Astrocyte of the hippocampus (primary cell): Measurements from ENCODE around the gene TRIM68.
A peak's percentile ranks its signal among the peaks of the same experiment; 100 is the strongest.

Experiments used
- DNase-seq: peaks from one replicate; pipeline ENCODE4 v3.0.0; 2011; ENCODE audit warnings: low read depth, low spot score

The TRIM68 gene

GRCh38 chr11:4607781-4608666 lies at the start of gene TRIM68:
Gene TRIM68 (minus strand): TSS chr11:4608231. CDS start chr11:4605504, 2,727 bp downstream.
- DNase-seq, result peak; percentile 98

GRCh38 chr11:4654635-4655369 lies 46.8 kb upstream of the TRIM68 start:
- DNase-seq, result no peak

DNA sequence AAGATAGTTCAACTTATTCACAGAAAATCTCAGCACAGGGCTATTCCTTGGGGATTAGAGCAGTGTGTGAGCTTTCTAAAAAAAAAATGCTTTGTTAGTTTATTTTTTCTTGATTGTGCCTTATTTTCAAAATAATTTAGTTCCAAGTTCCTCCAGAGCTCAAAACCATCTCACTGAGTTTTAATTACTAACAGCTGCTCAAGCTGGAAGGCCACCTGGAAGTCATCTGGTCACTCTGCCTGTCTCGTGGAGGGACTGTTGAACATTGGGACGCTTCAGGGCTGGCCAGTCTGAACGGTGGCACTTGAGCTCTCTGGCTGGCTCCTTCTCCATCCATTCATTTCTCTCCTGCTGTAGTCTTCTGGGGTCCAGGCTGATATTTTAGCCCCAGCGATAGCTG lies 39.7 kb upstream of the TRIM68 start:
- DNase-seq, result no peak

- DNase-seq, result no peak
These were observed 37.9 kb upstream of the TRIM68 start for GRCh38 chr11:4645974-4646373.

GRCh38 chr11:4644233-4644632 lies 36.2 kb upstream of the TRIM68 start:
- DNase-seq, result no peak

DNA sequence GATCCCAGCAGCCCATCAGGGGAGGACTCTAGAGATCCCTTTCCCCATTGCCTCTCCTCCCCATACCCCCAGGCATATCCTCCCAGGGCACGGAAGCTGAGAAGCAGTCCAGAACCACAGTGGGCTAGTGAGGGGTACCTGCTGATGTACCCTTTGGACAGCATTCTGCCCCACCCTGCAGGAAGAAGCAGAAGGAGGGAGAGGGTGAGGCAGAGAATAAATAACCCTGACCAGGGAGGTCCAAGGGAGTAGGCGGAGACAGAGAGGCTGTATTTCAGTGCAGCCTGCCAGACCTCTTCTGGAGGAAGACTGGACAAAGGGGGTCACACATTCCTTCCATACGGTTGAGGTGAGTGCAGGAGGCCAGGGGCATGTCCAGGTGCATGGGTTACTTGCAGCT lies 35.7 kb upstream of the TRIM68 start, which contains the start of gene OR51E1:
TSS of gene OR51E1 (plus strand) at position 301 of the 400 bp plus-strand sequence. CDS start 8,545 bp downstream, outside the sequence.
- no peak for DNase-seq

- no peak for DNase-seq
These were observed 35.0 kb upstream of the TRIM68 start for GRCh38 chr11:4643076-4643475.

DNA sequence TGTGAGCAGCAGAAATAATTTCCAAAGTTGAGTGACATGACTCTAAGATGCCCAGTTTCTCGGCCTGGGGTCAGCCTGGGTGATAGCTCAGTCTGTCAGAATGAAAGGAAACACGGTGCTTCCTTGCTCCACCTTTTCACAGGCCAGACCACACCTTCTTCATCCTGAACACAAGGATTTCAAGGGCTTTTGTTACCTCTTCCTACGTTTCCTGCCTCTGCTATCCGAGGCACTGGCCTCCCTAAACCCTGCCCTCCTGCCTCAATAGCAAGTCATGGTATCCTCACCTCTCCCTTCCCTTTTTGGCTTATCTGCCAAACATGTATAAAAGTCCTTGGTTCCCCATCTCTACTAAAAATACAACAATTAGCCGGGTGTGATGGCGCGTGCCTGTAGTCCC lies 34.0 kb upstream of the TRIM68 start:
- DNase-seq, result no peak

GRCh38 chr11:4641501-4641900 lies 33.5 kb upstream of the TRIM68 start:
- DNase-seq, result no peak

- no peak for DNase-seq
These were observed 31.9 kb upstream of the TRIM68 start for GRCh38 chr11:4639931-4640330.

DNA sequence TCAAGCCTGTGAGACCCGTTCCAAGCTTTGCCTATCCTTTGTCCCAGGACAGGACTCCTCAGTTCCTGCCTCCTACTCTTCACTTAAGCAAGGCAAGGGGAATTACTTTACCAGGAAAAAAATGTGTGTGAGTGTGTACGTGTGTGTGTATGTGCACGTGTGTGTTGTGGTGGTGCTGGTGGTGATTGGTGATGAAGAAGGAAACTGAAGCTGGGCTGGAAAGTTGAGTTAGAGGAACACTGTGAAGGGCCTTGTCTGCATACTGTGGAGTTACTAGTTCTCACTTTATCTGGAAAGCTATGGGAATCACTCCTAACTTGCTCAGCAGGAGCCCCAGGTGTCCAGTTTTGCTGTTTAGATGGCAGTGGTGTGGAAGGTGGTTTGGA lies 29.6 kb upstream of the TRIM68 start:
- DNase-seq, result no peak

GRCh38 chr11:4636962-4637661 lies 29.1 kb upstream of the TRIM68 start, which contains the start of gene OR51D1:
Gene OR51D1 (plus strand): TSS chr11:4637477. CDS start chr11:4639791, 2,314 bp downstream.
- peak; percentile 82 for DNase-seq

- DNase-seq, result no peak
These were observed 28.1 kb upstream of the TRIM68 start for GRCh38 chr11:4636136-4636535.

DNA sequence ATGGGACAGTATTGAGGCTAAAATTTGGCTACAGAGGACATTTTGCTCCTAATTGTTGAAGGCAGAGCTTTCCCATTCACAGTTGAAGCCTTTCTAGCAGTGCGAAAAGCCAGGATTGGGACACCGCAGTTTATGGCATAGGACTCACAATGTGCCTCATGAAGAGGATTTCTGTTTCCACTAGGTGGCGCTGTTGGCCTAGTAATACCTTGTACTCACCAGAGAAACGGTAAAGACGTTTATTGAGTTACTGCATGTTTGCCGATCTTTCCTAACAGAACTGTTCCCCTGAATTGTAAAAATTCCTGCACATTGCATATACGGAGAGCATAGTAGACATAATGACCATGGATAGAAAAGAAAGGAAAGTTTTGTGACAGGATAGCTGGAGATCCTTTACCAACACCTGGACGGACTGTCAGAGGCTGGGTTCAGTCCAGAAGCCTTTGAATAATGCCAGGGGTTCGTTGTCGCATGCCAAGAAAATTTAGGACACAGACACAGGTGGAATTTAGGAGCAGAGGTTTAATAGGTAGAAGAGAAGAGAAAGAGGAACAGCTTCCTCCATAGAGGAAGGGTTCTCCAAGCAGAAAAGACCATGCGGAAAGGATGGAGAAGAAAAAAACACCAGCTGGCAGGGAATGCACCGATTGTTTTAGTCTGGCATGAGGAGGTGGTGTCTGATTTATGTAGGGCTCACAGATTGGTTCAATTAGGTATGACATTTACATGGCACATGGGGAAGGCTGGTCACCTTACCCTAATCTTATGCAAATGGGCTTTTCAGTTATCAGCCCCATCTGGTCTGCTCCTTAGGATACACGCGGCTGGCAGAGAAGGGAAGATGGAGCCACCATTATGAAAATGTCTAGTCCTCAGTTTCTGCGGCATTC lies 18.4 kb upstream of the TRIM68 start:
- DNase-seq, result peak; percentile 70

DNA sequence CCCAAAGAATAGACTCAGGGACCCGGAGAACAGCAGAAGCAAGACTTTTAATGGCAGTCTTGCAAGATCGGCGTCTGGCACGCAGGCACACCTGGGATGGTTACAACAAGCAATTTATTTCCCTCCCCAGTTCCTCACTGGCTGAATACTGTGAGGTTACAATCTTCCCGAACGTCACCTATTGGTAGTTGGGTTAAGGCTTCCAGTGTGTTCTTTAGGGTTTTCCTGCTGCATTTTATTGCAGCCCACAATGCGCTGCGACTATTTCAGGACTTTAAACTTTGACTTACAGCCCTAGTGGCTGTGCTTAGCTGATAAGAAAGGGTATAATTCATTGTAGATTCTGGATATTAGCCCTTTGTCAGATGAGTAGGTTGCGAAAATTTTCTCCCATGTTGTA lies 11.5 kb upstream of the TRIM68 start:
- no peak for DNase-seq

DNA sequence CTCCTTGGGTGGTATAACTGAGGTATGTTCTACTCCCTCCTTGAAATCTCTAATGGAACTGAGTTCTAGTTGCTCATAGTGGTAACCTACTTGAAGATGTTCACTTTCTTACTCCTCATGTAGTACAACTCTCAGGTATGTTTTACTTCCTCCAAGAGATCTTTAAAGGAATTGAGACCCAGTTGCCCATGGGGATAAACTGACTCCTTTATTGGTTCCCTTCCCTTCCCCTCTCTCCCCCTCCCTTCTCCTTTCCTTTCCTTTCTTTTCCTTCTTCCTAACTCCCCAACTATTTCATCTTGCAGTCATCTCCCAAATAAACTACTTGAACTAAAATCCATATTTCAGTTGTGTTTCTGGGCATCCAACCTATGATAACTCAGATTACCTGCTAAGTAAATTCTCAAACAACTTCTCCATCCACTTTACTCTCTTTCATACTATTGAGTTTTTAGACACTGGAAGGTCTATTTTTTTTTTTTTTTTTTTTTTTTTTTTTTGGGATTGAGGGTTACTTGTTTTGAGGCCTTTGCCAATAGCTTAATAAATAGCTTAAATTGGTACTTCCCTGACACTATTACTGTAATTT lies 7.9 kb upstream of the TRIM68 start:
- DNase-seq, result no peak

GRCh38 chr11:4611986-4612385 lies 4.0 kb upstream of the TRIM68 start:
- no peak for DNase-seq

DNA sequence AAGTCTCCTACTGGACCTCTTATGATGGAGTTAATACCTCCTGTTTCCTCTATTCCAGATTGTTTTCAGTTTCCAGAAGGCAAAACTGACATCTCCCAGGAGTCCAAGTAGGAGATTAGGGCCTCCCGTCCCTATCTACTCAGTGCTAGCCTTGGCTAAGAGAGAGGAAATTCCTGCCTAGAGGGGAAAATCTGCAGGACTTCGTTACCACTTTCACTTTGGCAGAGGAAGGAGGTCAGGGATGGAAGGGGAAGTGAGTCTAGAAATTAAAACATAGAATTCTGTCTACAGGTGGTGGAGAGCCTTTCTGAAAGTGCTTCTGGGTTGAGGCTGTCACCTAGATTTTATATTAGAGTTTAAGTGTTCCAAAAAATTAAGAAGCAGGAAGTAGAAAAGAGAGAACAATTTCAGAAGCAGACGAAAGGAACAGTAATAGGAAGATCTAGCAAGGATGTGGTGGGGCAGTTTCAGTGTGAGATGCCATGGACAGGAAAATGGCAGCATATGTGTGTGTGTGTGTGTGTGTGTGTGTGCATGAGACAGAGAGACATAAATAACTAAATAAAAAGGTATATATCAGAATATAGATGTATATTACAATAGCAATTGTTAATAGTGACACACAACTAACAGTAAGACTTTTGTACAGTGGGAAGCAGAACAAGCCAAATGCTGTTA lies 2.4 kb upstream of the TRIM68 start:
- no peak for DNase-seq

- DNase-seq, result peak; percentile 10
These were observed 935 bp downstream of the TRIM68 start for GRCh38 chr11:4607096-4607495.
